Activated CD8-positive, alpha-beta memory T cell treated with anti-CD3 and anti-CD28 coated beads, Interleukin-2, amount 50 U/mL, for 48 hours (primary cell): ENCODE results near the gene ACVR1.
"Not testable (repeated sequence)": the region's sequence is repeated elsewhere in the genome, so short reads cannot be mapped to it uniquely, and the experiment has no call there.

Experiments
- DNase-seq: peaks from one replicate; pipeline ENCODE4 v3.0.0-alpha.2; 2020

Gene ACVR1

DNA sequence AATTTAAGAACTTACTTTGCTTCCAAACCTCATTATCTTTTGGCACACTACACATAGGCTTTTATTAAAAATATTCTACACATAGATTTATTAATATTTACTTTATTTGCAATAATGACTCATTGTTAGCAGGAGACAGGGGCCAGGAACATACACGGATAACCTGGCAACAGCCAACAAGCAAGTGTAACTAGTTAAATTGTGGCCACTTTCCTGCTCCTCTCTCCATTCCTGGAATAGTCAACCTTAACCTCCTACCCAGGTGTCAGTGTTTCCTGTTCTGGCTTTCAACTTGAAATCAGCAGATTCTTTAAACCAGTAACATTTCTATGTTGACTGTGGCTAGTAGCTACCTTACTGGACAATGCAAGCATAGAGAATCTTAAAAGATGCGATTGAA lies 26.5 kb downstream of the ACVR1 start:
- DNase-seq = no peak

DNA sequence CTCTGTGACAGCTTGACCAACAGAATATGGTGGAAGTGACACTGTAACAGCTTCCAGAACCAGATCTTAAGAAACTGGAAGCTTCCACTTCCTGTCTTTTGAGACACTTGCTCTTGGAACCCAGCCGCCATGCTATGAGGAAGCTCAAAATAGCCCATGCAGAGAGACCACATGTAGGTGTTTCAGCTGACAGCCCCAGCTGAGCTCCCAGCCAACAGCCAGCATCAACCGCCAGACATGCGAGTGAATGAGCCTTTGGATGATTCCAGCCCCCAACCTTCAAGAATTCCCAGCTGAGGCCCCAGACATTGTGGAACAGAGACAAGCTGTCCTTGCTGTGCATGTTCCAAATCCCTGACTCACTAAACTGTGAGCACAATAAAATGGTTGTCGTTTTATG lies 27.9 kb downstream of the ACVR1 start:
- DNase-seq = no peak

DNA sequence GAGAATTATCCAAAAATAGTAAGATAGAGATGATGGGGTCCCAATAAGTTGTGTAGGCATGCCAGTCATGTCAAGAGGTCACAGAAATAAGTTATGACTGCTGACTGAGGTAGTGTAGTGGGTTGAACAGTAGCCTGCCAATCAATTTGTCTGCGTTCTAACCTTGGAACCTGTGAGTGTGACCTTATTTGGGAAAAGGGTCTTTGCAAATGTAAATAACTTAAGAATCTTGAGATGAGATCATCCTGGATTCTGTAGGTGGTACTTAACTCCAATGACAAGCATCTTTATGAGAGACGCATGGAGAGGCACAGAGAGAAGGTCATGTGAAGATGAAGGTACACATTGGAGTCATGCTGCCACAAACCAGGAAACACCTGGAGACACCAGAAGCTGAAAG lies 31.0 kb downstream of the ACVR1 start:
- DNase-seq = no peak

- DNase-seq = no peak
These were observed 32.2 kb downstream of the ACVR1 start for GRCh38 chr2:157843935-157844334.

- no peak for DNase-seq
These were observed 33.0 kb downstream of the ACVR1 start for GRCh38 chr2:157843081-157843480.

- no peak for DNase-seq
These were observed 33.8 kb downstream of the ACVR1 start for GRCh38 chr2:157842106-157842879.

DNA sequence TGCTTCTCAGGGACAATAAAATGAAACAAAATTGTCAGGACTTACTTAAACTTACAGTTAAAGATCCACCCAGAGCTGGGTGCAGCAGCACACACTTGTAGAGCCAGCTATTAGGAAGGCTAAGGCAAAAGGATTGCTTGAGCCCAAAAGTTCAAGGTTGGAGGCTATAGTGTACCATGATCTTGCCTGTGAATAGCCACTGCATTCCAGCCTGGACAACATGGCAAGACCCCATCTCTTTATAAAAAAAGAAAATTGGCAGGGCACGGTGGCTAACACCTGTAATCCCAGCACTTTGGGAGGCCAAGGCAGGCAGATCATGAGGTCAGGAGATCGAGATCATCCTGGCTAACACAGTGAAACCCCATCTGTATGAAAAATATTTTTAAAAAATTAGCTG lies 34.6 kb downstream of the ACVR1 start:
- no peak for DNase-seq

DNA sequence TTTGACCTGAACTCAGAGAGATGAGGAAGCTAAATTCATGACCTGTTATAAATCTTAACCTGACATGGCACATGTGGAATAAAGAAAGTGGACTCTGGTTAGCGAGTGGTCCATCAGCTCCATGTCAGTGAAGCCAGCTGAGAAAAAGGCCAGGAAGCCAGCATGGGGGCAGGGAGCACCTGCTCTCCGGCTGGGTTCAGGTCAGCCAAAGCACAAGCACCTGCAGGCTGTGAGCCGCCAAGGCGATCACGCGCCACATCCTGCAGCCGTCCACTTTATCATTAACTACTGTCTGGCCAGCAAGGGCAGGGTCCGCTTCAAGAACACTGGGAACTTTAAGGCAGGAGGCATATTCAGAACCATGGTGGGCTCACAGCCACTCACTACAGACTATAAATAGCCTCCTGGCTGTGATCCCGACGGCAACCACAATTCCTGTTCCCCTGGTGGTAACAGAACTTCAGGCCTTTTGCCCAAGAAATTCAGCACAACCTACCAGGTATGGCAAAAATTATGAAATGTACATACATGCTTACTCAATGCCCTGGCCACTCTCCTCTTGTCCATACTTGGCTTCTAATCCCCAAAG lies 35.5 kb downstream of the ACVR1 start:
- DNase-seq = no peak

DNA sequence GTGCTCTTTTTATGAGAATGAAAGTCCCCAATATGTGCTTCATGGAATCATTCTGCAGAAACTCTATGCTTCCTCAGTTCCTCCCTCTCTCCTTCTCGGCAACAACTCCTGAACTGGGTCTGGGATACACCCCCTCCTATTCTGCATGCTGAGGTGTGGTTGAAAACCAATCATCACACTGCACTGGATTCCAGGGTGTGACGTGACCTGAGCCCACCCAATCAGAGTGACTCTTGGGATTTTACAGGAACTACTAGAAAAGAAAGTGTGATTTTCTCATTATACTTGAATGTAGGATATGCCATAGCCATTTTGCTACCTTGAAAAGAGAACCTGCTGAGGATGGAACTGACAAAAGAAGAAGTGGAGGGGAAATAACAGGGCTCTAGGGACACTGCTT lies 36.3 kb downstream of the ACVR1 start:
- DNase-seq = no peak

DNA sequence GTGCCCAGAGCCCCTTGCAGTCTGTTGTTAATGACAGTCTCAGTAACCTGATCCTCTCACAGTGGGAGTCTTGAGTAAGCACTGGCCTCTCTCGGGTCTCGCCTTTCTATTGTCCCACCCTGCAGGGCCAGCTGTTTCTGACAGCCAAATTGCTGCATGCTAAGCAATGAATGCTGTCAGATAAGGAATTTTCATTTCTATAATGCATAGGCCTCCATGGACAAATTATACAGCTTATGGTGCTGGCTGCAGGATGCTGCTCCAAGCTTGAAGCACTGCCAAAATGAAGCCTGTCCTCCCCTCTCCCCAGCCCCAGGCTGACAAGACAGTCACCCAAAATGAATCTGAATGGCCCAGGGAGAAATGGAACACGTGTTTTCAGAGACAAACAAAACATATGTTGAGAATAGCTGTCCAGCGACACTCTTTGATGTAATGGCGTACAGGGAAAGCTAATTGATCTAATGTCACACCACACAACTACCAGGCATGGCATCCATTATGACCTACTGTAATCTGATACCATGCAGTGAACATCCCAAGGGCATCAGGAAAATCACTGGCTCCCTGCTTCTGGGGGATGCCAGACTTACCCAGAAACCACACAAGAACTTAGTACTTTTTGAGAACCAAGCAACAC lies 36.8 kb downstream of the ACVR1 start:
- DNase-seq = no peak

- DNase-seq = no peak
These were observed 37.5 kb downstream of the ACVR1 start for GRCh38 chr2:157838442-157839161.

GRCh38 chr2:157837851-157838441 lies 38.2 kb downstream of the ACVR1 start:
- DNase-seq = no peak

- no peak for DNase-seq
These were observed 39.6 kb downstream of the ACVR1 start for GRCh38 chr2:157836531-157836930.

DNA sequence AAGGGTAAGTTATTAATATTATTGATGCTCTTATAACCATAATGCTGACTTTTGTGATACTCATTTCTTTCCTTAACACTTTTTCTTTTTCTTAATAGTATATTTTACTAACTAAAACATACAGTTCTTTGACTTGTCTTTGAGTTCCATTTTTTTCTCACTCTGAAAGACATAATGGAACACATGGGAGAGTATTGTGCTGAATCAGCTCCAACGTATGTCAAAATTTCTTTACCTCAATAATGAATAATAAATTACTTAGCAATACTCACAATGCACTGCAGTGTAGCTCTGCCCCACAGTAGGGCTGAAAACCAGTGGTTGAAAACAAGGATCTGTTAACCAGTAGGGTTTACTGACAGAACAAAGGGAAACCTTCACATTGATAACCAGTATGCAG lies 40.7 kb downstream of the ACVR1 start:
- no peak for DNase-seq

DNA sequence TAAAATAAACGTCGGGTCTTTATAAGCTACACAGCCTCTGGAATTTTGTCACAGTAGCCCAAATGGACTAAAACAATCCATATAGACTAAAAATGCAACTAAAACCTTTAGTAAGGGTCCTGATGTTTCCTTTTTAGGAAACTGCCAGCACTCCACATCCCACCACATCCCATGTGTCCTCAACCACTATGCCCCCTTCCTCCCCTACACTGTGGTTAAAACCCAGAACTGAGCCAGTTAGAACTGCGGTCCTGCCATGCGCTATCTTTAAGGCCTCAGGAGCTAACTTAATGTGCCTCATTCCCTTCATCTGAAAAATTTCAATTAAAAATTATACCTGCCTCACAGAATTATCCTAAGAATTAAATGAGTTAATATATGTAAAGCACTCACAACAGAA lies 41.1 kb downstream of the ACVR1 start:
- no peak for DNase-seq

DNA sequence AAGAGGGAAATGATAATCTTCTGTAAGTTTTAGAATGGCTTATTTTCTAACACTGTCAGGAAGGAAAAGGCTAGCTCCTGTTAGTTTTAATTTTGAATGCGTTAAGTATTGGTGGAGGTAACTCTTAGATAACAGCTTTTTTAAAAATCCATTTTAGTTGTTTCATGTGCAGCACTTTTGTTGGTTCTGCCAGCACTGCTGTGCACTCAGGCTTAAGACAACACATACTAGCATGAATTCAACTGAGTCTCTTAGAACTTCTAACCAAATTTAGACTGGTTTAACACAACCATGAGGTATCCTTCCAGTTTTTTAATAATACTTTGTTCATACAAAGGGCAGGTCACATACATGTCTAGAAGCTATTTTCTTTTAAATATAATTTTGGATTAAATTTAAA lies 42.4 kb downstream of the ACVR1 start:
- DNase-seq = no peak

- no peak for DNase-seq
These were observed 44.4 kb downstream of the ACVR1 start for GRCh38 chr2:157831573-157832315.

GRCh38 chr2:157830696-157831570 lies 45.2 kb downstream of the ACVR1 start:
- DNase-seq = no peak

- no peak for DNase-seq
These were observed 45.9 kb downstream of the ACVR1 start for GRCh38 chr2:157830266-157830665.

GRCh38 chr2:157827377-157827776 lies 48.8 kb downstream of the ACVR1 start:
- DNase-seq = no peak

DNA sequence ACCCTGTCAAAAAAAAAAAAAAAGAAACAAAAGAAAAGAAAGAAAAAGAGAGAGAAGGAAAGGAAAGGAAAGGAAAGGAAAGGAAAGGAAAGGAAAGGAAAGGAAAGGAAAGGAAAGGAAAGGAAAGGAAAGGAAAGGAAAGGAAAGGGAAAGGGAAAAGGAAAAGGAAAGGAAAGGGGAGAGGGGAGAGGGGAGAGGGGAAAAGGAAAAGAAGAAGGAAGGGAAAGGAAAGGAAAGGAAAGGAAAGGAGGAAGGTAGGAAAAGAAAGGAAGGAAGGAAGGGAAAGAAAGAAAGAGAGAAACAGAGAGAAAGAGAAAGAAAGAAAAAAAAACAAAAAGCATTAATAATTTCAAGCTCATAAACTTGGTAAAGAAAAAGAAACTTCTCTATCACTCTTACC lies 49.5 kb downstream of the ACVR1 start:
- DNase-seq = not testable (repeated sequence)

- DNase-seq = no peak
These were observed 50.2 kb downstream of the ACVR1 start for GRCh38 chr2:157825885-157826284.
